ENCODE results near the gene LARGE1. TPM values are rescaled to one million over a fixed set of nuclear protein-coding genes. Genes with fewer than 3 reads are reported as not detected.
"Not testable (repeated sequence)": the region's sequence is repeated elsewhere in the genome, so short reads cannot be mapped to it uniquely, and the experiment has no call there.

LARGE1 gene
- total RNA-seq, 1 donor from 2014 or later: 35.7 TPM

GRCh38 chr22:33467620-33468095 lies 452.6 kb downstream of the LARGE1 start:
- no peak for DNase-seq (ENCODE audit: low spot score in 2 of 2, unreplicated experiment in 2 of 2)
- Mint-ChIP-seq H3K9me3 (peaks cover 4% of the 10 kb centered on the region), H3K27me3 (ENCODE audit: low read depth) (peaks cover 24% of the 10 kb centered on the region), H3K4me1 (no peaks in the 10 kb centered on the region), H3K4me3 (no peak overlapping the region), H3K36me3 (no peaks in the 10 kb centered on the region), H3K27ac (no peak overlapping the region)
- TF ChIP-seq, protein P1, sequence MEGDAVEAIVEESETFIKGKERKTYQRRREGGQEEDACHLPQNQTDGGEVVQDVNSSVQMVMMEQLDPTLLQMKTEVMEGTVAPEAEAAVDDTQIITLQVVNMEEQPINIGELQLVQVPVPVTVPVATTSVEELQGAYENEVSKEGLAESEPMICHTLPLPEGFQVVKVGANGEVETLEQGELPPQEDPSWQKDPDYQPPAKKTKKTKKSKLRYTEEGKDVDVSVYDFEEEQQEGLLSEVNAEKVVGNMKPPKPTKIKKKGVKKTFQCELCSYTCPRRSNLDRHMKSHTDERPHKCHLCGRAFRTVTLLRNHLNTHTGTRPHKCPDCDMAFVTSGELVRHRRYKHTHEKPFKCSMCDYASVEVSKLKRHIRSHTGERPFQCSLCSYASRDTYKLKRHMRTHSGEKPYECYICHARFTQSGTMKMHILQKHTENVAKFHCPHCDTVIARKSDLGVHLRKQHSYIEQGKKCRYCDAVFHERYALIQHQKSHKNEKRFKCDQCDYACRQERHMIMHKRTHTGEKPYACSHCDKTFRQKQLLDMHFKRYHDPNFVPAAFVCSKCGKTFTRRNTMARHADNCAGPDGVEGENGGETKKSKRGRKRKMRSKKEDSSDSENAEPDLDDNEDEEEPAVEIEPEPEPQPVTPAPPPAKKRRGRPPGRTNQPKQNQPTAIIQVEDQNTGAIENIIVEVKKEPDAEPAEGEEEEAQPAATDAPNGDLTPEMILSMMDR (IDR thresholded peaks at IDR 0.05; ENCODE audit: unreplicated experiment): no peak

DNA sequence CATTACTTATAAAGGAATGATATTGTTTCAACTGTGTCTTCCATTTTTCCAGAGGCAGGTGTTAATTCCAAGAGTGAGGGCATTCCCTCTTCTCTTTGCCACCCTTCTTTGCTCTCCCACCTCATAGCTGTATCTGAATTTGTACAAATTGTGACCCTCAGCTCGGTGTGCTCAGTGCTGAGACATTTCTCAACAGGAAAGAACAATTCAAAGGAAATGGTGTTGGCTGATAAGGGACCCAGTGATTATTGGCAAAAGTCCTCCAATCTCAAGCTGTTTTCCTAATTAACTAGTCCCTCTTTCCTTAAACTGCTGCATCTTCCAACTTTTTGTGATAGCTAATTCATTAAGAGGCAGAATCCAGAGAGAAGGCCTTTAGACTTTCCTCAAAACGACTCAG lies 453.2 kb downstream of the LARGE1 start:
- DNase-seq (ENCODE audit: low spot score in 2 of 2, unreplicated experiment in 2 of 2): no peak
- Mint-ChIP-seq H3K27ac (no peak overlapping the region), H3K9me3 (peaks cover 6% of the 10 kb centered on the region), H3K4me3 (no peak overlapping the region), H3K36me3 (peaks cover 2% of the 10 kb centered on the region), H3K27me3 (ENCODE audit: low read depth) (peaks cover 18% of the 10 kb centered on the region), H3K4me1 (no peaks in the 10 kb centered on the region)
- TF ChIP-seq, protein P1 (IDR thresholded peaks at IDR 0.05; ENCODE audit: unreplicated experiment): no peak

DNA sequence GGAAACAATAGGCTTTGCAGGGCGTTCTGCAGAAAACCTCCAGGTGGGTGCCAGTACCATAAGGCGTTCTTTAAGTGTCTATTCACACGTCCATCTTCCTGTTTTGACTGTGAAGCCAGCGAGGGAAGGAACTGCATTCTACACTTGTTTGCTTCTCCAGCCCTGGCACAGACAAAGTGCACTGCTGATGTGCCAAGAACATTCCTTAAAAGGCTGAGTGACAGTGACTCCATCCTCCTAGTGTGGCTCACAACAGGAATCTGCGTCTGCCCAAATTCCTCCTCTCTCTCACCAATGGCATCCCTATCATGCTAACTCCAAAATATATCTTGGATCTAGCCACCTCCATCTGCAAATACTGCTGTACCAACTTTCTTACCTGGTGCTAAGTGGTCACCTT lies 454.7 kb downstream of the LARGE1 start:
- H3K4me1 Mint-ChIP-seq: no peaks in the 10 kb centered on the region
- peaks cover 17% of the 10 kb centered on the region for H3K9me3 Mint-ChIP-seq
- TF ChIP-seq, protein P1 (IDR thresholded peaks at IDR 0.05; ENCODE audit: unreplicated experiment): no peak

DNA sequence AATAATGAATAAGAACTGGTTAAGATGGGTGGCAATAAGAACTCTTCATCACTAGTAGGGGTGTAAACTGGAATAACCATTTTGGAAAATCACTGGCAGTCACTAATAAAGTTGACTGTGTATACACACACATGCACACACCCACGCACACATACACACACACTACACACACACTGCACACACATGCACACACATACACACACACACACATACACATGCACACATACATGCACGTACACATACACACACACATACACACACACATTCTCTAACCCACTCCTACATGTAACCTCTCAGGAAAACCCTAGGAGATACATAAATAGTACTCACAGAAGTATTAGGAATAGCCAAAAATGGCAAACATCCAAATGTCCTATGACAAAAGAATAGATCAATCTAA lies 455.6 kb downstream of the LARGE1 start:
- Mint-ChIP-seq H3K4me3 (no peak overlapping the region), H3K4me1 (no peaks in the 10 kb centered on the region), H3K27ac (no peak overlapping the region), H3K27me3 (ENCODE audit: low read depth) (peaks cover 12% of the 10 kb centered on the region), H3K36me3 (peaks cover 5% of the 10 kb centered on the region), H3K9me3 (peaks cover 21% of the 10 kb centered on the region)
- no peak for DNase-seq (ENCODE audit: low spot score in 2 of 2, unreplicated experiment in 2 of 2)
- TF ChIP-seq, protein P1 (IDR thresholded peaks at IDR 0.05; ENCODE audit: unreplicated experiment): no peak

More for the DNA sequence above, 454.7 kb downstream of the LARGE1 start:
- H3K36me3 Mint-ChIP-seq: peaks cover 5% of the 10 kb centered on the region
- no peak overlapping the region for H3K27ac Mint-ChIP-seq
- no peak for DNase-seq (ENCODE audit: low spot score in 2 of 2, unreplicated experiment in 2 of 2)
- peaks cover 17% of the 10 kb centered on the region for H3K27me3 Mint-ChIP-seq (ENCODE audit: low read depth)
- H3K4me3 Mint-ChIP-seq: no peak overlapping the region

DNA sequence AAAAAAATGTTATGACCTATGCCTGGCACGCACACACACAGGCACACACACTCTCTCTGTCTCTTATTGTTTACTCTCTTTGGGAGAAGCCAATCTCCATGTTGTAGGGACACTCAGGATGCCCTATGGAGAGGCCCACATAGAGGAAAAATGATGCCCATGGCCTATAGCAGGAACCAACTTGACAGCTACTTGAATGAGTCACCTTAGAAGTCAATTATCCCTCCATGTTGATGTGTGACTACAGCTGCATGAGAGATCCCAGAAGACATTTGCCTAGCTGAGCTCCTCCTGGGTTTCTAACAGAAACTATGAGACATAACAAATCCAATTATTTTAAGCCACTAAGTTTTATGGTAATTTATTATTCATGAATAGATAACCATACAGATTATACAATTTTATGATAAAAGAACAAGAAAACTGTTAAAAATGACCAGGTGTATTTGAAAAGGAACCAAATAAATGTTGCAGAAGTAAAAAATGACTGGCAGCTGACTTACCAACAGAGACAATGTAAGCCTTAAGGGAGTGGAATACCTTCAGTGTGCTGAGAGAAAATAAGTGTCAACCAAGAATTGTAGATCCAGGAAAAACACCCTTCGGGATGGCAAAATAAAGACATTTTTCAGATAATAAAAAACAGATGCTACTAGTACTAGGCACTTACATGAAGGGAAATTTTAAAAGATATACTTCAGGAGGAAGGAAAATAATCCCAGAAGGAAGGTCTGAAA lies 458.4 kb downstream of the LARGE1 start:
- no peak overlapping the region for H3K4me3 Mint-ChIP-seq
- peaks cover 4% of the 10 kb centered on the region for H3K27me3 Mint-ChIP-seq (ENCODE audit: low read depth)
- no peak overlapping the region for H3K27ac Mint-ChIP-seq
- H3K4me1 Mint-ChIP-seq: no peaks in the 10 kb centered on the region
- H3K36me3 Mint-ChIP-seq: peaks cover 5% of the 10 kb centered on the region
- no peak for DNase-seq (ENCODE audit: low spot score in 2 of 2, unreplicated experiment in 2 of 2)
- H3K9me3 Mint-ChIP-seq: peaks cover 21% of the 10 kb centered on the region
- TF ChIP-seq, protein P1 (IDR thresholded peaks at IDR 0.05; ENCODE audit: unreplicated experiment): no peak

- not testable (repeated sequence) for H3K27ac Mint-ChIP-seq; H3K4me3 Mint-ChIP-seq; H3K27me3 Mint-ChIP-seq (ENCODE audit: low read depth); H3K4me1 Mint-ChIP-seq; H3K36me3 Mint-ChIP-seq; DNase-seq (ENCODE audit: low spot score in 2 of 2, unreplicated experiment in 2 of 2)
- peaks cover 21% of the 10 kb centered on the region for H3K9me3 Mint-ChIP-seq
These were observed 459.0 kb downstream of the LARGE1 start for GRCh38 chr22:33461245-33461644.

Data from mesothelial cell of epicardium (in vitro differentiated cells).